ENCODE data around the gene NRXN3. TPM values are rescaled to one million over a fixed set of nuclear protein-coding genes. Genes with fewer than 3 reads are reported as not detected.

The NRXN3 gene
- total and polyA plus RNA-seq, 2 of the 13 experiments (the other 11 are each of a cell fraction or from before 2014, with no cell fraction given) = 0.03 TPM; not detected in 1

- TF ChIP-seq ZSCAN5A (CRISPR knock-in tag; IDR thresholded peaks at IDR 0.05; ENCODE audit: borderline replicate concordance) (no peak), ZBTB25 (CRISPR knock-in tag; IDR thresholded peaks at IDR 0.05) (no peak), FOXJ3 (CRISPR knock-in tag; IDR thresholded peaks at IDR 0.05; ENCODE audit: borderline replicate concordance) (no peak), CBX2 (IDR thresholded peaks at IDR 0.05; ENCODE audit: low read depth, low read length) (no peak), CBX2 (CRISPR knock-in tag; IDR thresholded peaks at IDR 0.05; ENCODE audit: low read depth) (no peak), MIER2 (CRISPR knock-in tag; IDR thresholded peaks at IDR 0.05) (no peak)
Observed at GRCh38 chr14:78313499-78313898, 143.3 kb downstream of the NRXN3 start (continued).

- no peaks in the 10 kb centered on the region for H3K79me2 ChIP-seq (ENCODE audit: insufficient read depth, low read length)
- H3K27ac ChIP-seq (ENCODE audit: extremely low read length, insufficient read depth, low read length) = no peak overlapping the region
- FAIRE-seq (no peak), ATAC-seq (no peak), DNase-seq (ENCODE audit: low spot score) (no peak)
- H3K9me3 ChIP-seq (ENCODE audit: low read length) = no peaks in the 10 kb centered on the region
- intact Hi-C loops (cut with micrococcal nuclease; ENCODE audit: unreplicated experiment) = no loop called here
- H3K36me3 ChIP-seq (replicated peaks in 1 of 2; ENCODE audit: control insufficient read depth in 1 of 2, insufficient read depth in 2 of 2, low read length in 2 of 2) = no peaks in the 10 kb centered on the region
- ChIA-PET CTCF (ENCODE audit: low intra/inter-chr PET ratio, low total read pairs) (no interaction called here), POLR2A (no interaction called here)
- H3K27me3 ChIP-seq (ENCODE audit: control insufficient read depth in 1 of 2, insufficient read depth in 2 of 2, low read length in 2 of 2) = no peaks in the 10 kb centered on the region; a peak in 1 of 5 replicates
- no peak overlapping the region for H3K9ac ChIP-seq (ENCODE audit: insufficient read depth, low read depth, low read length)
- no peaks in the 10 kb centered on the region for H3K4me1 ChIP-seq (ENCODE audit: insufficient read depth, low read length)
- H3K4me2 ChIP-seq (ENCODE audit: low read depth, low read length) = no peak overlapping the region
- in situ Hi-C loops (cut with HindIII; ENCODE audit: extremely low pct_ligation_motif_present, low pct_unique_long_range_greater_than_20kb) = no loop called here
- no TSS peak for BruUV-seq (replicated peaks)
- H2AFZ ChIP-seq (ENCODE audit: low read length) = no peak overlapping the region
- WGBS (ENCODE audit: low lambda C conversion rate) = 31% methylated on average over 3 of the region's 4 CpGs
- H4K20me1 ChIP-seq (ENCODE audit: insufficient read depth, low read length) = no peaks in the 10 kb centered on the region
- H3K4me3 ChIP-seq (replicated peaks in 1 of 3; ENCODE audit: insufficient read depth in 1 of 3, low read depth in 2 of 3, low read length in 3 of 3) = no peak overlapping the region
- no peak for TF ChIP-seq CSRNP1 (CRISPR knock-in tag; IDR thresholded peaks at IDR 0.05)
Observed at GRCh38 chr14:78314484-78314883, 144.3 kb downstream of the NRXN3 start.

Measured in HepG2 (cell line).